Mesothelial cell of epicardium (in vitro differentiated cells): ENCODE data around the gene GRB10. TPM values are rescaled to one million over a fixed set of nuclear protein-coding genes. Genes with fewer than 3 reads are reported as not detected.

Experiments
- DNase-seq, 2 experiments: peaks; one replicate each; pipeline ENCODE4 v3.0.0; 2021; ENCODE audit warnings: low spot score in 2 of 2; ENCODE audit not compliant: unreplicated experiment in 2 of 2
- H3K27ac Mint-ChIP-seq: 2 replicates; pipeline ENCODE4 v1.8.0; 2021; ENCODE audit warnings: mixed read lengths
- H3K27me3 Mint-ChIP-seq: 2 replicates; pipeline ENCODE4 v1.8.0; 2021; ENCODE audit warnings: low read depth, mixed read lengths
- H3K36me3 Mint-ChIP-seq: 2 replicates; pipeline ENCODE4 v1.8.0; 2021; ENCODE audit warnings: mixed read lengths
- H3K4me1 Mint-ChIP-seq: 2 replicates; pipeline ENCODE4 v1.8.0; 2021; ENCODE audit warnings: mixed read lengths
- H3K4me3 Mint-ChIP-seq: 2 replicates; pipeline ENCODE4 v1.8.0; 2021; ENCODE audit warnings: mild to moderate bottlenecking, moderate library complexity, mixed read lengths
- H3K9me3 Mint-ChIP-seq: 2 replicates; pipeline ENCODE4 v1.8.0; 2021; ENCODE audit warnings: mixed read lengths
- total RNA-seq: library from RNA; stranded (reverse); gene quantifications from 3 replicates; pipeline ENCODE4 v1.2.1, GENCODE V29; 2021
- TF ChIP-seq, protein P1 (sequence below): fragments of 200-600 bp; sonication (generic); IDR thresholded peaks from one replicate; pipeline ENCODE4 v1.5.0; 2021; ENCODE audit warnings: antibody characterized with exemption; ENCODE audit not compliant: unreplicated experiment

The GRB10 gene
- total RNA-seq, 1 donor from 2014 or later, result 59.2 TPM

DNA sequence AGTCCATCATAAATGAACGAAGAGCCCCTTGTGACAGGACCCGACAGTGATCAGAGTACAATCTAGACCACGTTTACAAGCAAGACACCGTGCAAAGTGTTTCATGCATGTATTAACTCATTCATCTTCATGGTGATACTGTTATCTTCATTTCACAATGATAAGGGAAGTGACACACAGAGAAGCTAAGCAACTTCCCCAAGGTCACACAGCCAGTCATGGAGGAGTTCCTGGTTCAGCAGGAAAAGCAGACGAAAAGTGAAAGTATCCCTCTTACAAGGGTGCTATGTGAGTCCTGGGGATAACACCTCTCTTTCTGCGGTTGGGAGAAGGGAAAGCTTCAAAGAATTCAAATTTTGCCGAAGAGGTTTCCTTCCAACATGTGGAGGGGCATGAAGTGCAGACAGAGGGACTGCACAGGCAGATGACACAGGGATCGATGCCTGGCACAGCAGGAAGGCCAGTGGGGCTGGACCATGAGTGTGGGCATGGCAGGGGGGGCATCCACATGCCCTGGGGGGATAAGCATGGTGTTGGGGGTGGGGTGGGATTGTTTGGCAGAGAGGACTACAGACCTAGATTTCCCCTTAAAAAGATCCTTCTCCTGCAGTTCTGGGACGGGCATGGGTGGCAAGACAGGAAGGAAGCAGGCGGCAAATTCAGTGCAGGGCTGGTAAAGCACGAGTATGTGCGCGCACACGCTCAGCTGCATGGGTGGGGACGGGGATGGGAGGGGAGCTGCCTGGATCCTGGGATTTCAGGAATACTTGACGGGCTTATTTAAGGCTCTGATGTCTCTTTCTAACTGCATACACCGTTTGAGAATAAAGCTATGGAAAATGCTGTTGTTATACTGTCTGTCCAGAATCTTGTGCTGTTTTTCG, 184.0 kb downstream of the GRB10 start:
- TF ChIP-seq, protein P1, sequence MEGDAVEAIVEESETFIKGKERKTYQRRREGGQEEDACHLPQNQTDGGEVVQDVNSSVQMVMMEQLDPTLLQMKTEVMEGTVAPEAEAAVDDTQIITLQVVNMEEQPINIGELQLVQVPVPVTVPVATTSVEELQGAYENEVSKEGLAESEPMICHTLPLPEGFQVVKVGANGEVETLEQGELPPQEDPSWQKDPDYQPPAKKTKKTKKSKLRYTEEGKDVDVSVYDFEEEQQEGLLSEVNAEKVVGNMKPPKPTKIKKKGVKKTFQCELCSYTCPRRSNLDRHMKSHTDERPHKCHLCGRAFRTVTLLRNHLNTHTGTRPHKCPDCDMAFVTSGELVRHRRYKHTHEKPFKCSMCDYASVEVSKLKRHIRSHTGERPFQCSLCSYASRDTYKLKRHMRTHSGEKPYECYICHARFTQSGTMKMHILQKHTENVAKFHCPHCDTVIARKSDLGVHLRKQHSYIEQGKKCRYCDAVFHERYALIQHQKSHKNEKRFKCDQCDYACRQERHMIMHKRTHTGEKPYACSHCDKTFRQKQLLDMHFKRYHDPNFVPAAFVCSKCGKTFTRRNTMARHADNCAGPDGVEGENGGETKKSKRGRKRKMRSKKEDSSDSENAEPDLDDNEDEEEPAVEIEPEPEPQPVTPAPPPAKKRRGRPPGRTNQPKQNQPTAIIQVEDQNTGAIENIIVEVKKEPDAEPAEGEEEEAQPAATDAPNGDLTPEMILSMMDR, result no peak
- H3K36me3 Mint-ChIP-seq, result peaks cover 20% of the 10 kb centered on the region
- no peaks in the 10 kb centered on the region for H3K27me3 Mint-ChIP-seq
- no peak overlapping the region for H3K4me3 Mint-ChIP-seq
- no peak for DNase-seq
- H3K9me3 Mint-ChIP-seq, result no peaks in the 10 kb centered on the region
- no peak overlapping the region for H3K27ac Mint-ChIP-seq
- H3K4me1 Mint-ChIP-seq, result no peaks in the 10 kb centered on the region

GRCh38 chr7:50596484-50596883, 186.2 kb downstream of the GRB10 start:
- no peak overlapping the region for H3K27ac Mint-ChIP-seq
- H3K27me3 Mint-ChIP-seq, result no peaks in the 10 kb centered on the region
- no peaks in the 10 kb centered on the region for H3K4me1 Mint-ChIP-seq
- H3K9me3 Mint-ChIP-seq, result no peaks in the 10 kb centered on the region
- H3K36me3 Mint-ChIP-seq, result peaks cover 31% of the 10 kb centered on the region
- TF ChIP-seq, protein P1, result no peak
- no peak overlapping the region for H3K4me3 Mint-ChIP-seq
- DNase-seq, result no peak

GRCh38 chr7:50595491-50596102, 187.1 kb downstream of the GRB10 start:
- no peak for DNase-seq
- Mint-ChIP-seq H3K4me3 (no peak overlapping the region), H3K4me1 (no peaks in the 10 kb centered on the region), H3K36me3 (peaks cover 38% of the 10 kb centered on the region), H3K27ac (no peak overlapping the region), H3K9me3 (no peaks in the 10 kb centered on the region), H3K27me3 (no peaks in the 10 kb centered on the region)
- TF ChIP-seq, protein P1, result no peak

DNA sequence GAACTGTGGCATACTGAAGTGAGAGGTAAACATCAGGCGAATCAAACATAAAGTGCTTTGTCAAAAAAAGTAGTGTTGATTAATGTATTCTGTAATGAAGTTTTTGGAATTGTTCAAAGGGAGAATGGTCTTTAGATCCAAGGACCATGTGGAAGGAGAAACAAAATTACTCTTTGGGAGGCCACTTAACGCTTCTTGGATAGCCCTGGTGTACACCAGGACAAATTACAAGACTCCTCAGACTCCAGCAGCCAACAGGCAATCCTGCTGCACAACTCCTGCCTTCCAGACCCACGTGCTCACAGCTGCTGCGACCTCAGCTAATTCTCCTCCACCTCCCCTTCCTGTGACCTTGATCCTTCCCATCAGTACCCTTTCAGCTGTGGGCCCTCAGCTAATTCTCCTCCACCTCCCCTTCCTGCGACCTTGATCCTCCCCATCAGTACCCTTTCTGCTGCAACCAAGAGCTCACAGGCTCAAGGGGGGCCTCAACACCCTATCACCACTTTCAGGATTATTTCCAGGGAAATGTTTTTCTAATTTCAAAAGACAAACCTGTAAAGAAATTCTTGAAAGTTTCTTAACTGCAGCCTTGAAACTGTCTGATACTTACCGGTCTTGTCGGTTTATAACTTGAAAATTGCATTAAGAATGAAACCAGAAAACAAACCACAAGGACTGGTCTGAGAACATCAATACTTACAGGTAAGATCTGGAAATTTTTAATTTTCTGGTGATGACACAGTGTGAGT, 187.8 kb downstream of the GRB10 start:
- Mint-ChIP-seq H3K9me3 (no peaks in the 10 kb centered on the region), H3K36me3 (peaks cover 44% of the 10 kb centered on the region), H3K4me1 (no peaks in the 10 kb centered on the region), H3K27me3 (no peaks in the 10 kb centered on the region), H3K4me3 (no peak overlapping the region), H3K27ac (no peak overlapping the region)
- no peak for DNase-seq
- TF ChIP-seq, protein P1, result no peak

DNA sequence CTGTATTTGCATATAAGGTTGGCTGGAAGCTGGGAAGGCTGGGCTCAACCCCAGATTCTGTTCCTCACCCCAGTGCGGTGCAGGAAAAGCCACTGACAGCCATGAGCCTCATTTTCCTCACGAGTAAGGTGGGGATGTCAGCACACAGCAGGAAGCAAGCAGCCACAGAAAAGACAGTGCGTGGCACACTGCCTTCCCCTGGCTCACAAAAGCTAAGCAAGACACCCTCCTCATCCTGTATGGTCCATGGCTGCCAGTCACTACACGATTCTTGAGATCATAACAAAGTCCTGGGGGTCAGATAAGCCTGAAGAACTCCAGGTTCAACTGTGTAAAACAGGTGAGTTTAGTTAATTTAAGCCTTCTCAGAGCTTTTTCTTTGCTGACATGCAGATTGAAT, 188.6 kb downstream of the GRB10 start:
- Mint-ChIP-seq H3K4me1 (no peaks in the 10 kb centered on the region), H3K36me3 (peaks cover 44% of the 10 kb centered on the region), H3K4me3 (no peak overlapping the region), H3K9me3 (no peaks in the 10 kb centered on the region), H3K27me3 (no peaks in the 10 kb centered on the region), H3K27ac (no peak overlapping the region)
- TF ChIP-seq, protein P1, result no peak
- no peak for DNase-seq
